DMS153 treated with DMSO at 0.1 percent for 48 hours (cell line): ENCODE results near the gene NUTM2D.
"Not testable (repeated sequence)": the region's sequence is repeated elsewhere in the genome, so short reads cannot be mapped to it uniquely, and the experiment has no call there.

ENCODE experiments used
- DNase-seq: peaks from one replicate; lab custom pipeline; 2025; ENCODE audit not compliant: unreplicated experiment; lab: John Stamatoyannopoulos, UW

The NUTM2D gene

DNA sequence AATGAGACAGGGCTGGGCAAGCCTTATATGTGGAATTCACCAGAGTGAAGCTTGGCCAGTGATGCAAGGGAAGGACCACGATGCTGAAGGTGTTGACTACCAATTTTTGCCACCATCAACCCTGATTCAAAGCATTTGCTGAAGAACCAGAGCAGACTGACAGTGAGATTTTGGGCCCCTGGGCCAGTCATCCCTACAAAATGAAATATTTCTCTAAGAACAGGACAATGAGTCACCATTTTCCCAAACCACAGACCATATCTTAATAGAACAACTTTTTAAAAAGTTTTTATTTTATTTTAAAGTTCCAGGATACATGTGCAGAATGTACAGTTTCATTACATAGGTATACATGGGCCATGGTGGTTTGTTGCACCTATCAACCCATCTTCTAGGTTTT, 16.5 kb downstream of the NUTM2D start:
- DNase-seq, result not testable (repeated sequence)

DNA sequence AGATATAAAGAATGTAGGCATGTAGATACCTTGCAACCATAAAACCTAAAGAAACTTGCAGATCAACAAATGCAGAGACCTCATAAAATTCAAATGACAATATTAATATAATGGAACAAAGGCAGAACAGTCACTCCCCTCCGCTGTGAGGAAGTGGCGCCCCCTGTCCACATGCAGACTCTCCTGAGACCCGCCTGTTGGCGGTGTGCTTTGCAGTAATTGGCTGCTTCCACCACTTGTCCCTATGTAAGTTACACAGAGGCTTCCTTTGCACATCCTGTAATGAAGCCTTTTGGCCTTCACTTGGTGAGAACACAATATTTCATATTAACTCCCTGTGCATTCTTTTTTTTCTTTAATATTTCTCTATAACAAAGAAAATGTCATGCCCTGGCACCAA, 21.6 kb downstream of the NUTM2D start:
- DNase-seq, result not testable (repeated sequence)

DNA sequence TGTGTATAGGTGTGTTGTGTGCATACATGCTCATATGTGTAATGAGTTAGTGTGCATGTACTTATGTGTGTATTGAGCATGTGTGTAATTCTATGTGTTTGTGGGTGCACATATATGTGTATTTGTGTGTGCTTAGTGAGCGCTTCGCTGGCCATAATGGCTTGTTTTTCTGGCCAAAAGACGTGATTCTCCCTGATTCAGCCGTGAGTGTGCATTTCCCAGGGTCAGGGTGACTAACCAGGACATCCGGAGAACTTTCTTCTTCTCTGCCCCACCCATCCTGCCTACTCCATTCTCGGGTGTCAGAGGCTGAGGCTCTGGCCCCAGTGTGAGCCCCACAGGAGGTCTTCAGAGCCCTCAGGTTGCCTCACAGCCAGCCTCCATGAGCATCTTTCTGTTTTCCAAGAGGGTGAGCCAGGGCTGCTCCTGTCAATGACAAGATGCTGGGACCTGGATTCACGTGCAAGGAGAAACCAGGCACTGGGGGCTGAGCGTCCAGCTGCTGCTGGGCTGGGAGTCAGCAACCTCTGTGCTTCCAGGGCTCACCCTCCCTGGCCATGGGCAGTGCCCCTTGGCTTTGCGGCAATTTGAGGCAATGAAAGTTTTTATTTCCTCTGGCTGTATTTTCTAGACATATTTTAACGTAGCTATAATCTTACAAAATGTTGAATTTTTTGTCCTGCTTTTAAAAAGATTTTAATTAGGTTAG, 25.8 kb downstream of the NUTM2D start:
- not testable (repeated sequence) for DNase-seq

DNA sequence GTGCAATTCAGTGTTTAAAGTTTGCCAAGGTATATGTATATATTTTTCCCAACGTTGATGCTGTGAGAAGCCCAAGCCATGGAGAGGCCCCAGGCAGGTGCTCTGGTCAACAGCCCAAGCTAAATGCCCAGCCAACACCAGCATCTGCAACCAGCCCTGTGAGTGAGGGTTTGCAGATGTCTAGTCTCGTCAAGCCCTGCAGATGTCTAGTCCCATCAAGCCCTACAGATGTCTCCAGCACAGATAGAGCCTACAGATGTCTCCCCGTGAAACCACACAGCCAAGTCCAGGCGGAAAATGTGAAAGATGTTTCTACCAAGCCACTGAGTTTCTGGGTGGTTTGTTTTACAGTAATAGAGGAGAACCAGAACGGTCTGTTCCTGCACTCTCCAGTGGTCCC, 26.7 kb downstream of the NUTM2D start:
- DNase-seq, result not testable (repeated sequence)

DNA sequence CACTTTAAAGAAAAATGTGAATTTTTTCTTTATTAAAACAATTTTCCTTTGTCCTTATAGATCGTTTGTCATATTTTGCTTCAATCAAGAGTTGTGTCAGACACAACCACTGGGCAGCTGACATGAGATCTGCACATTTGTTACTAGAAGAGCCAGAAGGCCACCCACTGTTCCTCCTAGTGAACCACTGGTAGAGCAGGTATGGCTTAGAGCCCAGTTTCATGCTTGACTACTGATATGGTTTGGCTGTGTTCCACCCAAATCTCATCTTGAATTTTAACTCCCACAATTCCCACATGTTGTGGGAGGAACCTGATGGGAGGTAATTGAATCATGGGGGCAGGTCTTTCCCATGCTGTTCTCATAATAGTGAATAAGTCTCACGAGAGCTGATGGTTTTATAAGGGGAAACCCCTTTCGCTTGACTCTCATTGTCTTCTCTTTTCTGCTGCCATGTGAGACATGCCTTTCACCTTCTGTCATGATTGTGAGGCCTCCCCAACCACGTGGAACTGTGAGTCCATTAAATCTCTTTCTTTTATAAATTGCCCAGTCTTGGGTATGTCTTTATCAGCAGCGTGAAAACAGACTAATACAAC, 28.3 kb downstream of the NUTM2D start:
- DNase-seq, result not testable (repeated sequence)

DNA sequence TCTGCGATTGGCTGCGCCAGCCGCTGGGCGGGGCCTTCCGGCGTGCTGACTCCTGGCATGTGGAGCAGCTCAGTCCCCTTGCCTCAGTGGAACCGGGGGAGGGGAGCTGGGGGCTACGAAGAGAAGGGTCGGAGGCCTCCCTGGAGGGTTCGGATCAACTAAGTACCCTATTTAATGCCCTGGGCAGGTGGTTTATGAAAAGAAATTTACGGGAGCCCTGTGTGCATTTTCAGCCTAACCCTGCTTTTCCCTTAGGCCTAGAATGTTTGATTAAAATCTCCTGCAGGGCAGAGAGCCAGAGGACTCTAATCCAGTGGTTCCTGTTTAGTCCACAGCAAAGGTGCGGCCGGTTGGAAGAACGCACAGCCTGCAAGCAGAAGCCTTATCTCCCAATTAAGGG, 33.8 kb downstream of the NUTM2D start:
- DNase-seq, result not testable (repeated sequence)

DNA sequence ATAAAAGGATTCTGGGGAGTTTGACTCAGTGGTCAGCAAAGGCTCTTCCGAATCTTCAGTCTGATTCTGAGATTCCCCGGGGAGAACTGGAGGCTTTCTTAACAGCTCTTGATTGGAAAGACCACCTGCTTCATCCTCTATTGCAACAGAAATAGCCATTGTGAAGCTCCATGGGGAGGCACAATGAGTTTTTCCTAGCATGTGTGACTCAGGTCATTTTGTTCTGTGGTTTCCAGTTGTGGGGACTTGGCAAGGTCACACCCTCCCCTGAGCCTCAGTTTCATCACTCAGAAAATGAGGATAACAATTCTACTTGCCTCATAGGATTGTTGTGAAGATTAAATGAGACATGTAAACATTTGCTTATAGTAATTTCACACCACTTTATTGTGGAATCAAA, 38.7 kb downstream of the NUTM2D start:
- DNase-seq, result not testable (repeated sequence)

DNA sequence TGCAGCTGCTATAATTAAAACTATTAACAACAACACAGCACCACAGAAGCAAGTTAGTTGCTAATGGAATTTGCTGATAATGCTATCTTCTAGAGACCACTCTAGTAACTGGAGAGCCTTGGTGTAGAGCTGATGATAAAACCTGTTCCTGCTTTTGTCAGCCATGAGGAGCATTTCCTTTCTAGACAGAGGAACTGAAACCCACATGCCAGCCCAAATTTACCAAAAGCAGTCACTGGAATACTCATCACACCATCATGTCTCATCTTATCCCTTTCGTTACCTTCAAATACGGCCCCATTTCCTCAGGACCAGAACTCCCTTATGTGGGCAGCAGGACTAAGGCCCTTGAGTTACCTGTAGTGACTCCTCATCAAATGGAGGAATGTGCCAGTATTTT, 40.9 kb downstream of the NUTM2D start:
- not testable (repeated sequence) for DNase-seq

DNA sequence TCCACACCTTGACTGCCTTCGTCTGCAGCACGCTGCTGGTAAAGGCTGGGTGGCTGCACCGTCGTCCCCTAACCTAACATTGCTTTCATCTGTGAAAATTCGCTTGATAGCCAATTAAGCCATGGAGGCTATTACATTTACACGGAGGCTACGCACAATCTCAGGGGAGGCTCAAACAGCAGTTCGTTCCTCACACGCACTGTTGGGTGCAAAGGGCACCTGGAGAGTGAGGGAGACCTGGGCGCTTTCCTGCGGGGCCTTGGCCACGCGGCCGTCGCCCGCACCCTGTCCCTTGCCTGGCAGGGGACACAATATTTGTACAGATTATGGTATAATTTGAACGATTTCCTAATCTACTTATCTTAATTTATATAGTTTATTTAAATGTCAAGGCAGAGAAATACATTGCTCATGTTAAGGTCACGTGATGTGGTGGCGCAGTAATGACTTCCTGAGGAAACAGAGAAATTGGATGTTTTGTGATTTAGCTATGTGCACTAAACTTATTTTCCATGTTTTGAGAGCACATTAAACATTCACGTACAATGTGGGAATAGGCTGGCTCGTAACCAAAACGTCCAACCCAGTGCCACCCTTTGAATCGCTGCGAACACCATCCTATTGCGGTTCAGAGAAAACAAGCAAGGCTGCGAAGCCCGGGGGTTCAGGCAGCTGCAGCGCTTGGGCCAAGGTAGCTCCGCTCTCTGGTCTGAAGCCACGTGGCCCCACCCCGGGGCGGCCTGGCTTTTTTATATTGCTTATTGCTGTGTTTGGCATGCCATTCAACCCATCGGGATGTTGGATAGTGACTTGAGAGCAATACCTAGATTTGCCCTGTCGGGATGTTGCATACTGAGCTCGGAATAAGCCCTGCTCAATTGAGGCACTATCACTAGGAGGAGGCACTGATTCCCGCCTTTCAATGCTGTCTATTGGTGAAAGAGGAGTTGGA, 50.2 kb downstream of the NUTM2D start:
- DNase-seq, result not testable (repeated sequence)

DNA sequence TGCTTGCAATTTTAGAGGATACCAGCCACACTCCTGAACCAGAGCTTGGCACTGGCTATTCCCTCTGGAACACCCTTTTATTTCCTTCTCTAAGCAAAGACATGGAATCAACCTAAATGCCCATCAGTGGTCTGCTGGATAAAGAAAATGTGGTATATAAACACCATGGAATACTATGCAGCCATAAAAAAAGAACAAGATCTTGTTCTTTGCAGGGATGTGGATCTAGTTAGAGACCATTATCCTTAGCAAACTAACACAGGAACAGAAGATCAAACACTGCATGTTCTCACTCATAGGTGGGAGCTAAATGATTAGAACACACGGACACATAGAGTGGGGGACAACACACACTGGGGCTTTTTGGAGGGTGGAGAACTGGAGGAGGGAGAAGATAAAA, 56.4 kb downstream of the NUTM2D start:
- not testable (repeated sequence) for DNase-seq
